HG02943 (cell line): ENCODE measurements around the gene LRRC37A3.
"Not testable (repeated sequence)": the region's sequence is repeated elsewhere in the genome, so short reads cannot be mapped to it uniquely, and the experiment has no call there.

Experiments
- ATAC-seq: cut with Tn5 transposase; IDR thresholded peaks from one replicate; pipeline ENCODE4 v1.9.1; 2021; ENCODE audit warnings: mild to moderate bottlenecking, low read depth, moderate library complexity; ENCODE audit not compliant: unreplicated experiment

LRRC37A3 gene

GRCh38 chr17:64919289-64920025 lies at the start of gene LRRC37A3:
Gene LRRC37A3, minus strand, starts transcription at chr17:64919478. Its CDS starts 22,221 bp downstream, at chr17:64897257.
- ATAC-seq: peak; percentile 81

DNA sequence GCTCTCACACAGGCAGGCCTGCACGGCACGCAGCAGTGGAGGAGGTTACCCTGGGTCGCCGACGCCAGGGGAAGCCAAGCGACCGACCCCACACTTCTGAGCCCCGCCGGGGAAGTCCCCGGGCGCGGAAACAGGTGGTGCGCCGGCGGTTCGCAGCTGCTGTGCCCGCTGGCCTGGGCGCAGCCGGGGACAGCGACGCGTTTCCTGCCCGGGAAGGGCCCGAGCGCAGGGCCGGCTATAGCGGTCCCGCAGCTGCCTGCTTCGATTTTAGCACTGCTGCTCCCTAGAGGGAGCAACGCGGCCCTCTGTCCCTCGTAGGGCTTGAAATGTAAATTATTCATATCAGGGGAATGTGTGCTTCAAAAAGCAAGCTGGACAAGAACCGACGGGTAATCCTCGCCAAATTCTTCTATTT lies 46.6 kb upstream of the LRRC37A3 start:
- peak; percentile 91 for ATAC-seq

DNA sequence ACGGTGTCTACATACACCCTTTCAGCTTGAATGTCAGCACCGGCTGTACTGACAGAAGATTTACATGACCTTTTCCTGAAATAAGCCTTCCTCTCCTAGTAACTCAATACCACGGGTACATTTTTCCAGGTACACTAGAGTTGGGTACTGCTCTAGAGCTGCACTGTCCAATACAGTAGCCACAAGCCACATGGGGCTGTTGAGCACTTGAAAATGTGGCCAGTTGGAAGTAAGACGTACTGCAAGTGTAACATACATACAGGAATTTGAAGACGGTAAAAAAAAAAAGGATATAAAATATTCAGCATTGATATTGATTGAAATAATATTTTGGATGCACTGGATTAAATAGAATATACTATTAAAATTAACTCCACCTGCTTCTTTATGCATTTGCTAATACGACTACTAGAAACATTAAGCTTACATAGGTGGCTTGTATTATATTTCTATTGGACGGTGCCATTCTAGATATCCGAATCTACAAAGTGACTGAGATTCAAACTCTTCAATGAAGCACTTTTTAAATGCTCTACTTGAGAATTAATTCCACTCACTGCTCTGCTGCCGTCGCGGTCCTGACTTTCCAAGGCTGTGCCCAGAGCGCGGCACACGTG lies 46.1 kb upstream of the LRRC37A3 start:
- not testable (repeated sequence) for ATAC-seq

- no peak for ATAC-seq
Observed at GRCh38 chr17:64964796-64965195, 45.5 kb upstream of the LRRC37A3 start.

DNA sequence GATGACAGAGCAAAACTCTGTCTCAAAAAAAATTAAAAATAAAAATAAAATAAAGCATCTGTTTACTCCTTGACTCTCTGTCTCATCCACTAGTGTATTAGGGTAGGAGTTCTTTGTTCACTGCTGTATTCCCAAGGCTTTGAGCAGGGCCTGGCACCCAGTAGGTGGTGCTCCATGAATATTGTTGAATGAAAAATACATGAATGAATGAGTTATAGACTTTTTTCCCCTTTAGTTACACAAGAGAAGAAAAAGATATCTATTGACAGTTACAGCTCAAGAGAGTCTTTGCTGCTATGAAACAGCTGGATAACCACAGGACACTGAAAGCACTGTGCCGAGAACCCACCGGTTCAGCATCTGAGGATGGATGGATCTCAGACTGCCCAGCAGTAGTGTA lies 44.5 kb upstream of the LRRC37A3 start:
- not testable (repeated sequence) for ATAC-seq

- ATAC-seq: not testable (repeated sequence)
Observed at GRCh38 chr17:64961563-64962378, 42.5 kb upstream of the LRRC37A3 start.

DNA sequence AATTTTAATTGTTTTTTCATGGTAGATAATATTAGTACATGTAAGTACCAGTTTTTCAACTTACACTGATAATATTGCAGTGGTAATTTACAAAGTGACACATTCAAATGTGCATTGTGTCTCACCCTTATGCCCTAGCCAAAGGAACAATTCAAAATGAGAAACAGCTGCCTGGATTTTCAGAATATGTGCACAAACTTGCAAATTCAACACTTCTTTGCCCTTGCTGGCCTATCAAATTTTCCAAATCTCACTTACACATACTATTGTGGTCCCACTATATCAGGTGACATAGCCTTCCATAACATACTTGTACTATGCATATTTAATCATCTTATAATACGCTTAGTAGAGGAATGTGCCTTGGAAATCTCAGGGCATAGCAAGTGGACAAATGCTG lies 32.6 kb upstream of the LRRC37A3 start:
- no peak for ATAC-seq

- ATAC-seq: no peak
Observed at GRCh38 chr17:64950871-64951270, 31.6 kb upstream of the LRRC37A3 start.

DNA sequence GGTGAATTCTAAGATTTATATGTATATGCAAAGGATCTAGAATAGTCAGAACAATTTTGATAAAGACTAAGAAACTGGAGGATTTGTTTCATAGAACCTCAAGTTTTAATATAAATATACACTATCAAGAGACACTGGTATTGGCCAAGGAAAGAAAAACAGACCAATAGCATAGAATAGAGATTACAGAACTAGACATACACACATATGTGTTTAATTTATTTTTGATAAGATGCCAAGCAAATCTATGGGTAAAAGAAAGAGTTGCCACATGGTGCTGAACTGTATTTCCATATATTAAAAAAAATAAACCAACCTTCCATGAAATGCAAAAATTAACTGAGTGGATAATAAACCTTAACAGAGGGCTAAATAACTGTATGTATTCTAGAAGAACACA lies 27.9 kb upstream of the LRRC37A3 start:
- no peak for ATAC-seq

DNA sequence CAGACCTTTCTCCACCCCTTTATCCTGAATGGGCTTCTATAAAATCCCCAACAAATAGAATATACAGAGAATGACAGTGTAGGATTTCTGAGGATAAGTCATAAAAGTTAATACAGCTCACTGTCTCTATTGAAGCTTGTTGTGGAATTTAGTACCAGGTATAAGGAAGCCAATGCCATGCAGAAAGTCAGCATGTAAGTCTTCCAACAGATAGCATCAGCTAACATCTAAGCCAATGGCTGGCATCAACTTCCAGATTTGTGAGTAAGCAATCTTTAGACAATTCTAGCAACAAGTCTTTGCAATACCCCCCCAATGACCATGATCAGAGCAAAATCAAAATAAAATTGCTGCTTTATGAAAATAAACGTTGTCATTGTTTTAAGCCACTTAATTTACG lies 22.5 kb upstream of the LRRC37A3 start:
- ATAC-seq: no peak

GRCh38 chr17:64941045-64941444 lies 21.8 kb upstream of the LRRC37A3 start:
- ATAC-seq: no peak

GRCh38 chr17:64940055-64940454 lies 20.8 kb upstream of the LRRC37A3 start:
- no peak for ATAC-seq

DNA sequence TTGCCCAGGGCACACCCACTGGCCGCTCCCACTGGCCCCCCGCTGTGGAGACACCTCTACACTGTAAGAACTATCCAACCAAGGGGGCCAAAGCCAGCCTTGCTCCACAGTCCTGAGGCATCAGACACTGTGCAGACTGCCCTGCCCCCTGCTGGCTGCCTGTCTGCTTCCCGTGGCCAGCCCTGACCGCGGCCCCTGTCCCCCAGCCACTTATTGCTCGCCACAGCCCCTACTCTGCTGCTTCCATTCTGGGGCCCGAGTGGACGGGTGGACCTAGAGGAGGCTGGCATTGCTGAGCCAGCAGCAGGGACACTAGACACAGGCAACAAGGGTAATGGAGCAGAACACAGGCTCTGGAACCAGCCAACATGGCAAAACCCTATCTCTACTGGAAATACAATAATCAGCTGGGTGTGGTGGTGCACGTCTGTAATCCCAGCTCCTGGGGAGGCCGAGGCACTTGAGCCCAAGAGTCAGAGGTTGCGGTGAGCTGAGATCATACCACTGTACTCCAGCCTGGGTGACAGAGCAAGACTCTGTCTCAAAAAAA lies 19.7 kb upstream of the LRRC37A3 start:
- ATAC-seq: no peak

- ATAC-seq: no peak
Observed at GRCh38 chr17:64938290-64938689, 19.0 kb upstream of the LRRC37A3 start.

DNA sequence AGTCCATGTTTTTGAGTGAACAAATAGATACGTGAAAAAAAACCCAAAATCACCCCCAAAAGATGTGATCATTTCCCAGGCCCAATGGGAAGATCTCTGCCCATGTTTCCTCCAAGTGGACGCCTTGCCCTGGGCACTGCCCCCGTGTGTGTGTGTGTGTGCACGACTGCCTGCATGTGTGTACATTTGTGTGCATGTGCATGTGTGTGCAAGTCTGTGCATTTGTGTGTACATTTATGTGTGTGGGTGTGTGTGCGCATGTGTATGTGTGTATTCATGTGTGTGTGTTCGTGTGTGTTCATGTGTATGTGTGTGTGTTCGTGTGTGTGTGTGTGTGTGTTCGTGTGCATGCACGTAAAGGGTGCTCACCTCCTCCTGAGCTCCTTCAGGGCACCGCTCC lies 16.8 kb upstream of the LRRC37A3 start:
- no peak for ATAC-seq

GRCh38 chr17:64934284-64934778 lies 15.1 kb upstream of the LRRC37A3 start:
- not testable (repeated sequence) for ATAC-seq

DNA sequence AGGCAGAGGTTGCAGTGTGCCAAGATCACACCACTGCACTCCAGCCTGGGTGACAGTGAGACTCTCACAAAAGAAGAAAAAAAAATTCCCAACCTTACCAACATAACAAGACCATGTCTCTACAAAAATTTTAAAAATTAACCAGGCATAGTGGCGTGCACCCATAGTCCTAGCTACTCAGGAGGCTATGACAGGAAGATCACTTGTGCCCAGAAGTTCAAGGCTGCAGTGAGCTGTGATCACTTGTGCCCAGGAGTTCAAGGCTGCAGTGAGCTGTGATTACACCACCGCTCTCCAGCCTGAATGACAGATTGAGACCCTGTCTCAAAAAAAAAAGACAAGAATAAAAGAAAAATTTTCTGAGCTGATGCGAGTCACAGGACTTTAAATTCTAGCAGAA lies 13.6 kb upstream of the LRRC37A3 start:
- ATAC-seq: not testable (repeated sequence)

- not testable (repeated sequence) for ATAC-seq
Observed at GRCh38 chr17:64930374-64930773, 11.1 kb upstream of the LRRC37A3 start.

DNA sequence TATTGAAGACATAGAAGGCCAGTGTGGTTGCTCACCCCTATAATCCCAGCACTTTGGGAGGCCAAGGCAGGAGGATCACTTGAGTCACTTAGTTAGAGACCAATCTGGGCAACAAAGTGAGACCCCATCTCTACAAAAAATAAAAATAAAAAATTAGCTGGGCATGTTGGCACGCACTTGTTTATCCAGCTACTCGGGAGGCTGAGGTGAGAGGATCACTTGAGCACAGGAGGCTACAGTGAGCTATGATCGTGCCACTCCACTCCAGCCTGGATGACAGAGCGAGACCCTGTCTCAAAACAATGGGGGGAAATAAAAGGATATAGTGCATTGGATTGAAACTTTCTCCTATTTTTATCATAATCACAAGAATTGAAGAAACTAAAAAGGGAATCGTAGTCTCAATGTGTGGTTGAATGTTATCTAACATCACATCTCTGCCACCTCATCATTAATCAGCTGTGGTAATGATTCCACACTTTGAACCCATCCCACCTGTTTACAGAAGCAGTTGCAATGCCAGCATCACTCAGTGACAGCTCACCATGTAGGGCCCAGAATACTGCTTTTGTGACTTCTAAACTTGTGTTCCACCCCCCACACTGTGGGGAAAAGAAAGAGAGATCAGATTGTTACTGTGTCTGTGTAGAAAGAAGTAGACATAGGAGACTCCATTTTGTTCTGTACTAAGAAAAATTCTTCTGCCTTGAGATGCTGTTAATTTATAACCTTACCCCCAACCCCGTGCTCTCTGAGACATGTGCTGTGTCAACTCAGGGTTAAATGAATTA lies 10.3 kb upstream of the LRRC37A3 start:
- not testable (repeated sequence) for ATAC-seq

- ATAC-seq: not testable (repeated sequence)
Observed at GRCh38 chr17:64928701-64929100, 9.4 kb upstream of the LRRC37A3 start.
